IgD-negative memory B cell (primary cell): ENCODE results near the gene TMEM141. TPM values are rescaled to one million over a fixed set of nuclear protein-coding genes. Genes with fewer than 3 reads are reported as not detected.
"Not testable (repeated sequence)": the region's sequence is repeated elsewhere in the genome, so short reads cannot be mapped to it uniquely, and the experiment has no call there.

Source experiments
- H3K27ac Mint-ChIP-seq, 3 donors: one replicate each; pipeline ENCODE4 v1.8.0; 2020 to 2022; ENCODE audit warnings: mild to moderate bottlenecking in 3 of 3, mixed read lengths in 3 of 3, moderate library complexity in 1 of 3
- H3K27me3 Mint-ChIP-seq: one replicate; pipeline ENCODE4 v1.8.0; 2021; ENCODE audit warnings: mixed read lengths
- H3K36me3 Mint-ChIP-seq: one replicate; pipeline ENCODE4 v1.8.0; 2020; ENCODE audit warnings: mild to moderate bottlenecking, mixed read lengths
- H3K4me1 Mint-ChIP-seq, 3 donors: one replicate each; pipeline ENCODE4 v1.8.0; 2020 to 2022; ENCODE audit warnings: mixed read lengths in 3 of 3, mild to moderate bottlenecking in 1 of 3
- H3K4me3 Mint-ChIP-seq, 4 donors: one replicate each; pipeline ENCODE4 v1.8.0; 2020 to 2022; ENCODE audit warnings: mild to moderate bottlenecking in 4 of 4, mixed read lengths in 4 of 4, moderate library complexity in 3 of 4
- H3K9me3 Mint-ChIP-seq, 3 donors: one replicate each; pipeline ENCODE4 v1.8.0; 2020 to 2021; ENCODE audit warnings: mixed read lengths in 3 of 3, mild to moderate bottlenecking in 1 of 3
- polyA plus RNA-seq: library from polyadenylated mRNA; unstranded; fragments of 300-500 nt; fragmentation: Illumina TruSeq; gene quantifications from one replicate; pipeline ENCODE4 v1.2.3, GENCODE V29; 2021

The TMEM141 gene
- polyA plus RNA-seq, 1 donor from 2014 or later = 45.9 TPM

- Mint-ChIP-seq H3K27me3 (peaks cover 3% of the 10 kb centered on the region), H3K27ac (no peak overlapping the region), H3K36me3 (peaks cover 7% of the 10 kb centered on the region), H3K4me3 (no peak overlapping the region), H3K4me1 (peaks cover 0 to 11% (median 7%) of the 10 kb centered on the region in 3 donors), H3K9me3 (peaks cover 0 to 3% (median 2%) of the 10 kb centered on the region in 3 donors)
Observed at GRCh38 chr9:136774416-136775045, 16.6 kb upstream of the TMEM141 start.

- peaks cover 7% of the 10 kb centered on the region for H3K36me3 Mint-ChIP-seq
- H3K9me3 Mint-ChIP-seq = peaks cover 0 to 3% (median 2%) of the 10 kb centered on the region in 3 donors
- H3K27ac Mint-ChIP-seq = no peak overlapping the region
- peaks cover 0 to 10% (median 7%) of the 10 kb centered on the region in 3 donors for H3K4me1 Mint-ChIP-seq
- no peak overlapping the region for H3K4me3 Mint-ChIP-seq
- peaks cover 3% of the 10 kb centered on the region for H3K27me3 Mint-ChIP-seq
Observed at GRCh38 chr9:136775191-136775590, 16.0 kb upstream of the TMEM141 start.

DNA sequence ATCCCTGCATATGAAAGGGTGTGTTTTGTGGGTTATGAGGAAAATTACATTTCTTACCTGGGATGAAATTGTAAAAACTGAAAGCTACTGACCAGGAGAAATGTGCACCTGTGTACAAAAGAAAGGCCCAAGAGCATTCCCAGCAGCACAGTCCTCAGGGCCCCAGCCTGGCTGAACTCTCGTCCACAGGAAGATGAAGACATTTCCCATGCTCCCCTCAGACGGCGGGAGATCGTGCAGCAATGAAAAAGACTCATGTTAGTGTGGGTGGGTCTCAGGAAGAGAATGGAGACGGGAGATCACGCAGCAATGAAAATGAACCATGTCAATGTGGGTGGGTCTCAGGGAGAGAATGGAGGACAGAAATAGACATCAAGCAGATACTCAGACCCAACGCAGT lies 14.2 kb upstream of the TMEM141 start:
- H3K27ac Mint-ChIP-seq = no peak overlapping the region
- no peak overlapping the region for H3K4me3 Mint-ChIP-seq
- H3K4me1 Mint-ChIP-seq = peaks cover 0 to 8% (median 6%) of the 10 kb centered on the region in 3 donors
- H3K9me3 Mint-ChIP-seq = peaks cover 0 to 3% (median 0%) of the 10 kb centered on the region in 3 donors
- peaks cover 2% of the 10 kb centered on the region for H3K27me3 Mint-ChIP-seq
- peaks cover 7% of the 10 kb centered on the region for H3K36me3 Mint-ChIP-seq

GRCh38 chr9:136777359-136777758 lies 13.8 kb upstream of the TMEM141 start:
- Mint-ChIP-seq H3K4me1 (peaks cover 0 to 8% (median 6%) of the 10 kb centered on the region in 3 donors), H3K9me3 (peaks cover 0 to 3% (median 0%) of the 10 kb centered on the region in 3 donors), H3K27ac (no peak overlapping the region), H3K27me3 (peaks cover 2% of the 10 kb centered on the region), H3K36me3 (peaks cover 7% of the 10 kb centered on the region), H3K4me3 (no peak overlapping the region)

GRCh38 chr9:136779808-136780207 lies 11.3 kb upstream of the TMEM141 start:
- no peak overlapping the region for H3K4me3 Mint-ChIP-seq

DNA sequence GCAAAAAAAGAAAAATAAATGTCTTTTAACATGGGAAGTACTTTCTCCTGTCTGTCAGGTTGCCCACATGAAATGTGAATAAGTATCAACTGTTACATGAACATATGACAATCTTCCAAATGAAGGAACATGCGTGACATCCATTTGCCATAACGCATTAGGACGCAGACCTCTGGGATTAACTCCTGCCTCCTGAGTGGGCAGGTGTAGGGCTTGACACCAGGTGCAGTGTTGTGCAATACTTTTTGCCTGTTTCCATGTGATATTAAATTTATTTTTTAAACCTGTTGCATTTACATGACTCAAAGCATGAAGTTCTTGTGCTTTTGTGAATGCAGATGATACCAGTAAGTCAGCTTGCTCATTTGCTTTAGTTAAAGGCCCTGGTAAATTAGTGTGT lies 8.7 kb upstream of the TMEM141 start:
- H3K36me3 Mint-ChIP-seq = no peaks in the 10 kb centered on the region
- H3K27ac Mint-ChIP-seq = no peak overlapping the region
- H3K4me1 Mint-ChIP-seq = peaks cover 0 to under 1% (median under 1%) of the 10 kb centered on the region in 3 donors
- no peak overlapping the region for H3K4me3 Mint-ChIP-seq
- peaks cover under 1% of the 10 kb centered on the region for H3K27me3 Mint-ChIP-seq
- no peaks in the 10 kb centered on the region for H3K9me3 Mint-ChIP-seq

More at GRCh38 chr9:136779808-136780207, 11.3 kb upstream of the TMEM141 start:
- no peaks in the 10 kb centered on the region for H3K9me3 Mint-ChIP-seq
- H3K27ac Mint-ChIP-seq = peak overlapping the region in 1 of 3 donors; percentile 37
- H3K27me3 Mint-ChIP-seq = no peaks in the 10 kb centered on the region
- peaks cover 2% of the 10 kb centered on the region for H3K36me3 Mint-ChIP-seq
- H3K4me1 Mint-ChIP-seq = peaks cover 0 to 3% (median 0%) of the 10 kb centered on the region in 3 donors

DNA sequence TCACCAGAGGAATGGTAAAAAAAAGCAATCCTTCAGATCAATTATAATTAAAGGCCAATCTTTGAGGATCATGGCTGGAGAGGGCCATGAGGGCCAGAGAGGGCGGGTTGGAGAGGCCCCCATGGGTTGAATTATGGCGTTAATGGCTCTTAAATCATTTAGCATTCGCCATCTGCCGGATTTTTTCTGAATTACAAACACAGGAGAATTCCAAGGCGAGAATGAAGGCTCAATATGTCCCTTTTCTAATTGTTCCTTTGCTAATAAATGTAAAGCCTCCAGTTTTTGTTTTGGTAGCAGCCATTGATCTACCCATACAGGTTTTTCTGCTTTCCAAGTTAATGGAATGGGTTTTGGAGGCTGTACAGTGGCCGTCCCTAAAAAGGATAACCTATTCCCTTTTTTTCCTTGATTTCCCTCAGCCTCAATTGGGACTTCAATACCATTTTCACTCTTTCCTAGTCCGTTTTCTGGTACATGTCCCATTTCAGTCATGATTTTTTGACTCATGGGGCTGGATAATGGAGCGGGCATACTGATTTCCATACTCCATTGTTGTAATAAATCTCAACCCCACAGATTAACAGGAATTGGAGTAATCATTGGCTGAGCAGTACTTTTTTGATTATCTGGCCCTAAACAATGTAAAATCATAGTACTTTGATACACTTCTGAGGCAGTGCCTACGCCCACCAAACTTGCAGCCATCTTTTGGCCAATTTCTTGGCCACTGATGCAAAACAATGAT lies 6.7 kb upstream of the TMEM141 start:
- Mint-ChIP-seq H3K9me3 (no peaks in the 10 kb centered on the region), H3K4me1 (peaks cover 0 to 14% (median 6%) of the 10 kb centered on the region in 3 donors), H3K27ac (peak overlapping the region in 1 of 3 donors; percentile 60), H3K27me3 (peaks cover 3% of the 10 kb centered on the region), H3K4me3 (no peak overlapping the region), H3K36me3 (no peaks in the 10 kb centered on the region)

- no peaks in the 10 kb centered on the region for H3K36me3 Mint-ChIP-seq
- no peaks in the 10 kb centered on the region for H3K9me3 Mint-ChIP-seq
- H3K27me3 Mint-ChIP-seq = peaks cover 3% of the 10 kb centered on the region
- H3K27ac Mint-ChIP-seq = no peak overlapping the region
- H3K4me1 Mint-ChIP-seq = peaks cover 0 to 14% (median 6%) of the 10 kb centered on the region in 3 donors
- H3K4me3 Mint-ChIP-seq = peak overlapping the region in 1 of 4 donors; percentile 30
Observed at GRCh38 chr9:136784997-136785361, 6.2 kb upstream of the TMEM141 start.

DNA sequence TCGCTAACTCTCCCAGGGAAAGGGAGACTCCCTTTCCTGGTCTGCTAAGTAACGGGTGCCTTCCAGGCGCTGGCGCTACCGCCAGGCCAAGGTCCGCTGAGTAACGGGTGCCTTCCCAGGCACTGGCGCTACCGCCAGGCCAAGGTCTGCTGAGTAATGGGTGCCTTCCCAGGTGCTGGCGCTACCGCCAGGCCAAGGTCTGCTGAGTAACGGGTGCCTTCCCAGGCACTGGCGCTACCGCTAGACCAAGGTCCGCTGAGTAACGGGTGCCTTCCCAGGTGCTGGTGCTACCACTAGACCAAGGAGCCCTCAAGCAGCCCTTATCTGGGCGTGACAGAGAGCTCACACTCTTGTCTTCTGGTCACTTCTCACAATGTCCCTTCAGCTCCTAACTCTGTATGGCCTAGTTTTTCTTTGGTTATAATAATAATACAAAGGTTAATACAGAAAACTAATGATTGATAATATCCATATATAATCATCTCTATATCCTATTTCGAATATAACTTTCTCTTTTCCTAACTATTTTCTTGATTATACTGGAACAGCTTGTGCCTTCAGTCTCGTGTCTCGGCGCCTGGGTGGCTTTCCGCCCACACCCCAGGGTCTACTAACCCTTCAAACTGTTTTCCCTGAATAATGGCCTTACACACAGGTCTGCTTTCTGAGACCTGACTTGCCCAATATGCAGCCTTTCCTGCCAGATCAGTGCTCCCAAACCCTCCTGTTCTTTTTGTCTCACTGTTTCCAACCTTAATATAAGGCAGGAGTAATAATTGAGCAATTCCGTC lies 5.4 kb upstream of the TMEM141 start:
- H3K4me1 Mint-ChIP-seq = peaks cover 0 to 14% (median 10%) of the 10 kb centered on the region in 3 donors
- not testable (repeated sequence) for H3K36me3 Mint-ChIP-seq, H3K4me3 Mint-ChIP-seq, H3K9me3 Mint-ChIP-seq, H3K27ac Mint-ChIP-seq, H3K27me3 Mint-ChIP-seq

DNA sequence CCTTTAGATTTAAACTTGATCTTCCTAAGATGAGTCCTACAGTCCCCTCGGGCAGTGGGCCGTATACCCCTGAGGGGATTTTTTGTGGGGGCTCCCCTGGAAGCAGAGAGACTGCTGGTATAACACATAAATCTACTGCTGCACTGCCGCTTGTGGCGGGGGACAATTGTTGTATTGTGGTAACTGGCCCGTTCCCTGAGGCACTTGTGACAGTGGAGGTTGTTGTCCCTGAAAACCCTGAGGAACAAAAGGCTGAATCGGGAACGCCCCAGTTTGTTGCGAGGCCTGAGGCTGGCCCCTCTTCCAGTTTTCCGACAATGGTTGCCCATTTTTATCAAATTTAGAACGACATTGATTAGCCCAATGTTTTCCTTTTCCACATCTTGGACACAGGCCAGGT lies 4.7 kb upstream of the TMEM141 start:
- Mint-ChIP-seq H3K36me3 (no peaks in the 10 kb centered on the region), H3K27ac (no peak overlapping the region), H3K27me3 (peaks cover 3% of the 10 kb centered on the region), H3K4me1 (peaks cover 0 to 14% (median 10%) of the 10 kb centered on the region in 3 donors), H3K4me3 (peak overlapping the region in 1 of 4 donors; percentile 51), H3K9me3 (no peaks in the 10 kb centered on the region)

GRCh38 chr9:136786983-136787382 lies 4.2 kb upstream of the TMEM141 start:
- H3K27me3 Mint-ChIP-seq, H3K4me3 Mint-ChIP-seq, H3K27ac Mint-ChIP-seq, H3K9me3 Mint-ChIP-seq, H3K36me3 Mint-ChIP-seq: not testable (repeated sequence)
- peaks cover 0 to 14% (median 12%) of the 10 kb centered on the region in 3 donors for H3K4me1 Mint-ChIP-seq

GRCh38 chr9:136787690-136788400 lies 3.3 kb upstream of the TMEM141 start:
- H3K9me3 Mint-ChIP-seq = no peaks in the 10 kb centered on the region
- H3K4me1 Mint-ChIP-seq = peaks cover 0 to 18% (median 14%) of the 10 kb centered on the region in 3 donors
- H3K36me3 Mint-ChIP-seq = no peaks in the 10 kb centered on the region
- peak overlapping the region in 2 of 3 donors; percentile 28 to 65 for H3K27ac Mint-ChIP-seq
- H3K27me3 Mint-ChIP-seq = peaks cover 3% of the 10 kb centered on the region
- H3K4me3 Mint-ChIP-seq = peak overlapping the region in 1 of 4 donors; percentile 49

DNA sequence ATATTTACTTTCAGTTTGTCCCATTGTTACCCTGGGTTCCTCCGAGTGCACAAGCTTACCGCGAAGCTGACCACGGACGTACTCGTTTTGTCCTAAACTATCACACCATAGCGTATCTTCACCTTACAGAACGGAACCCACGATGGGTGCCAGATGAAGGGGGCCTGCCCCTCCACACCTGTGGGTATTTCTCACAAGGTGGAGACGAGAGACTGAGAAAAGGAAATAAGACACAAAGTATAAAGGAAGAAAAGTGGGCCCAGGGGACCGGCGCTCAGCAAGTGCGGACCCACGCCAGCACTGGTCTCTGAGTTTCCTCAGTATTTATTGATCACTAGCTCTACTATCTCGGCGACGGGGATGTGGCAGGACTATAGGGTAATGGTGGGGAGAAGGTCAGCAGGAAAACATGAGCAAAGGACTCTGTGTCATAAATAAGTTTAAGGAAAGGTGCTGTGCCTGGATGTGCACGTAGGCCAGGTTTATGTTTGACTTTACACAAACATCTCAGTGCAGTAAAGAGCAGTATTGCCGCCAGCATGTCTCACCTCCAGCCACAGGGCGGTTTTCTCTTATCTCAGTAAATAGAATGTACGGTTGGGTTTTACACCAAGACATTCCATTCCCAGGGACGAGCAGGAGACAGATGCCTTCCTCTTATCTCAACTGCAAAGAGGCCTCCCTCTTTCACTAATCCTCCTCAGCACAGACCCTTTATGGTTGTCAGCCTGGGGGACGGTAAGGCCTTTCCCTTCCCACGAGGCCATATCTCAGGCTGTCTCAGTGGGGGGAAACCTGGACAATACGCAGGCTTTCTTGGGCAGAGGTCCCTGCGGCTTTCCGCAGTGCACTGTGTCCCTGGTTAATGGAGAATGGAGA lies 2.3 kb upstream of the TMEM141 start:
- Mint-ChIP-seq H3K4me1 (peaks cover 0 to 19% (median 18%) of the 10 kb centered on the region in 3 donors), H3K27ac (peak overlapping the region in 1 of 3 donors; percentile 28), H3K4me3 (peak overlapping the region in 1 of 4 donors; percentile 49)
- not testable (repeated sequence) for H3K36me3 Mint-ChIP-seq, H3K27me3 Mint-ChIP-seq, H3K9me3 Mint-ChIP-seq

GRCh38 chr9:136789523-136789937 lies 1.6 kb upstream of the TMEM141 start:
- Mint-ChIP-seq H3K27ac (no peak overlapping the region), H3K36me3 (no peaks in the 10 kb centered on the region), H3K4me3 (peak overlapping the region in 2 of 4 donors; percentile 17 to 63)

More at GRCh38 chr9:136789523-136789937, 1.6 kb upstream of the TMEM141 start:
- peaks cover 3% of the 10 kb centered on the region for H3K27me3 Mint-ChIP-seq
- no peaks in the 10 kb centered on the region for H3K9me3 Mint-ChIP-seq
- peaks cover 0 to 19% (median 18%) of the 10 kb centered on the region in 3 donors for H3K4me1 Mint-ChIP-seq
